Peyer's patch (tissue), 4 donors: ENCODE results near the gene ASIC4.

Experiments used
- CTCF ChIP-seq, 6 experiments: fragments of 450-650 bp in 4 of 6; fragments of 200-600 bp in 2 of 6; sonication (generic) in 1 of 6; IDR thresholded peaks; one replicate each; pipeline ENCODE4 v1.5.1; 2017 to 2019; ENCODE audit warnings: antibody characterized with exemption in 6 of 6, mild to moderate bottlenecking in 3 of 6, moderate library complexity in 1 of 6
- POLR2A ChIP-seq, 2 donors: fragments of 450-650 bp; IDR thresholded peaks; one replicate each; pipeline ENCODE4 v1.5.1; 2017; ENCODE audit warnings: antibody characterized with exemption in 2 of 2, mild to moderate bottlenecking in 2 of 2, moderate library complexity in 2 of 2

DNA sequence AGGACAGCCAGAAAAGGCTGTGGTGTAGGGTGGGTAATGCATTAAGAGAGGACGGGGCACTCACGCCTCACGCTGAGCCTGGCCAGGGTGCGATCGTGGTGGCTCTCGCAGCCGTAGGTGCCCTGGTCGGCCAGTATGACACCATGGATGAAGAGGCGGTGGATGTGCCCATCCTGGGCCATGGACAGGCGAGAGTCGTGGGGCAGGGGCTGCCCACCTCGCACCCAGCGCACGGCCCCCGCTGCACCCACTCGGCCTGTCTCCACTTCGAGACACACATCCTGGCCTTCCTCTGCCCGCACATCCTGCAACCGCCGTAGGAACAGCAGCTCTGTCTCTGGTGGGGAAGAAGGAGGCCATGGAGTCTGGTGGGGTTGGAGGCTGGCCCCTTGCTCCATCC is 41.7 kb downstream of the ASIC4 start:
- TF ChIP-seq CTCF (IDR thresholded peaks at IDR 0.05) (no peak), POLR2A (IDR thresholded peaks at IDR 0.05) (no peak)
